NT2/D1 (cell line): ENCODE results near the gene TGFBI.

Experiments
- DNase-seq: peaks from one replicate; pipeline ENCODE4 v3.0.0-alpha.2; 2011; ENCODE audit warnings: low read depth, low spot score
- H3K27me3 ChIP-seq: 2 replicates; pipeline ENCODE4 v1.6.0; 2011; ENCODE audit warnings: mild to moderate bottlenecking; ENCODE audit not compliant: insufficient read length, insufficient read depth
- H3K36me3 ChIP-seq: 2 replicates; pipeline ENCODE4 v1.6.1; 2011; ENCODE audit warnings: mild to moderate bottlenecking, low read length, mixed read lengths; ENCODE audit not compliant: insufficient read depth, insufficient read length
- H3K4me1 ChIP-seq: 2 replicates; pipeline ENCODE4 v1.5.1; 2011; ENCODE audit not compliant: insufficient read depth, insufficient read length
- H3K4me3 ChIP-seq: 2 replicates; pipeline ENCODE4 v1.5.1; 2011; ENCODE audit warnings: low read depth; ENCODE audit not compliant: insufficient read length
- H3K9ac ChIP-seq: 2 replicates; pipeline ENCODE4 v1.6.0; 2011; ENCODE audit warnings: low read depth; ENCODE audit not compliant: insufficient read length
- H3K9me3 ChIP-seq: 2 replicates; pipeline ENCODE4 v1.5.1; 2011; ENCODE audit warnings: mild to moderate bottlenecking, low read length; ENCODE audit not compliant: insufficient read depth
- SUZ12 ChIP-seq: IDR thresholded peaks from 2 replicates; pipeline ENCODE4 v1.6.1; 2011; ENCODE audit not compliant: insufficient read length, insufficient read depth; ENCODE audit errors: extremely low read depth
- YY1 ChIP-seq: IDR thresholded peaks from 2 replicates; pipeline ENCODE4 v1.6.1; 2011; ENCODE audit not compliant: insufficient read length, insufficient read depth
- ZNF274 ChIP-seq: IDR thresholded peaks from 2 replicates; pipeline ENCODE4 v1.6.1; 2011; ENCODE audit warnings: mild to moderate bottlenecking, low read depth, low read length

TGFBI gene

GRCh38 chr5:136067422-136067821 is 38.6 kb downstream of the TGFBI start:
- Histone ChIP-seq H3K4me1 (no peaks in the 10 kb centered on the region), H3K9ac (no peak overlapping the region), H3K36me3 (peaks cover 31% of the 10 kb centered on the region), H3K27me3 (no peaks in the 10 kb centered on the region), H3K4me3 (no peak overlapping the region), H3K9me3 (no peaks in the 10 kb centered on the region)
- DNase-seq: no peak
- TF ChIP-seq SUZ12 (no peak), ZNF274 (no peak), YY1 (no peak)

GRCh38 chr5:136070486-136071285 is 41.9 kb downstream of the TGFBI start:
- H3K27me3 ChIP-seq: no peaks in the 10 kb centered on the region
- no peaks in the 10 kb centered on the region for H3K4me1 ChIP-seq
- TF ChIP-seq SUZ12 (no peak), YY1 (no peak), ZNF274 (no peak)
- no peaks in the 10 kb centered on the region for H3K9me3 ChIP-seq
- H3K4me3 ChIP-seq: no peak overlapping the region
- H3K36me3 ChIP-seq: no peaks in the 10 kb centered on the region
- H3K9ac ChIP-seq: no peak overlapping the region
- DNase-seq: no peak

- H3K9me3 ChIP-seq: no peaks in the 10 kb centered on the region
- no peak overlapping the region for H3K9ac ChIP-seq
- no peak overlapping the region for H3K4me3 ChIP-seq
- no peak for DNase-seq
- TF ChIP-seq SUZ12: no peak
- no peak for TF ChIP-seq YY1
- no peak for TF ChIP-seq ZNF274
- H3K4me1 ChIP-seq: no peaks in the 10 kb centered on the region
- no peaks in the 10 kb centered on the region for H3K27me3 ChIP-seq
- H3K36me3 ChIP-seq: no peaks in the 10 kb centered on the region
These were observed 45.1 kb downstream of the TGFBI start for GRCh38 chr5:136073714-136074529.

GRCh38 chr5:136075466-136075891 is 46.7 kb downstream of the TGFBI start:
- H3K4me1 ChIP-seq: no peaks in the 10 kb centered on the region
- no peaks in the 10 kb centered on the region for H3K36me3 ChIP-seq
- no peak for DNase-seq
- H3K9ac ChIP-seq: no peak overlapping the region
- no peak for TF ChIP-seq YY1
- no peak for TF ChIP-seq SUZ12
- TF ChIP-seq ZNF274: no peak
- H3K9me3 ChIP-seq: no peaks in the 10 kb centered on the region
- H3K4me3 ChIP-seq: no peak overlapping the region
- no peaks in the 10 kb centered on the region for H3K27me3 ChIP-seq

- Histone ChIP-seq H3K9me3 (no peaks in the 10 kb centered on the region), H3K36me3 (no peaks in the 10 kb centered on the region), H3K4me1 (no peaks in the 10 kb centered on the region), H3K4me3 (no peak overlapping the region), H3K9ac (no peak overlapping the region), H3K27me3 (no peaks in the 10 kb centered on the region)
- no peak for TF ChIP-seq YY1
- TF ChIP-seq ZNF274: no peak
- DNase-seq: no peak
These were observed 47.3 kb downstream of the TGFBI start for GRCh38 chr5:136076067-136076466.

- Histone ChIP-seq H3K4me3 (no peak overlapping the region), H3K27me3 (no peaks in the 10 kb centered on the region), H3K4me1 (no peaks in the 10 kb centered on the region), H3K9ac (no peak overlapping the region), H3K9me3 (no peaks in the 10 kb centered on the region), H3K36me3 (no peaks in the 10 kb centered on the region)
- no peak for TF ChIP-seq SUZ12
- TF ChIP-seq YY1: no peak
- TF ChIP-seq ZNF274: no peak
- DNase-seq: no peak
These were observed 48.2 kb downstream of the TGFBI start for GRCh38 chr5:136076881-136077445.
